ENCODE data around the gene WDR86.

DNA sequence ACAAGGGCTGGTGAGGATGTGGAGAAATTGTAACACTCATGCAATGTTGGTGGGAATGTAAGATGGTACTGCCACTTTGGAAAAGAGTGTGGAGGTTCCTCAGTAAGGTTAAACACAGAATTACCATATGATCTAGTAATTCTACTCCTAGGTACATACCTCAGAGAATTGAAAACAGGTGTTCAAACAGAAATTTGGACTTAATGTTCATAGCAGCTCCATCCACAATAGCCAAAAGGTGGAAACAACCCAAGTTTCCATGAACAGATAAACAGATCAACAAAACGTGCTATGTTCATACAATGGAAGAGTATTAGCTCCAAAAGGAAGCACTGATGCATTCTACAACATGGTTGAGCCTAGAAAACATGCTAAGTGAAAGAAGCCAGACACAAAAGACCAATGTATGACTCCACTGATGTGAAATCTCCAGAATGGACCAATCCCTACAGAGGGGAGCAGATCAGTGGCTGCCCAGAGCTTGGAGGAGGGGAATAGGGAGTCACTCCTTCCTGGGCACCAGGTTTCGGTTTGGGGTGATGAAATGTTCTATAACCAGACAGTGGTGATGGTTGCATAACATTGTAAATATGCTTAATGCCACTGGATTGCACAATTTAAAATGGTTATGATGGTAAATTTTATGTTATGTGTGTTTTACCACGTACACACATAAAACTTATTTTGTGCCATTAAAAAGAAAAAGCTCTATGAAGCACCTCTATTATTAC, 5.7 kb upstream of the WDR86 start:
- no peak for TF ChIP-seq EP300 (IDR thresholded peaks at IDR 0.05)
- no peak for TF ChIP-seq POLR2A (IDR thresholded peaks at IDR 0.05)
